HG02885 (cell line): Measurements from ENCODE around the gene CCDC107.
"Not testable (repeated sequence)": the region's sequence is repeated elsewhere in the genome, so short reads cannot be mapped to it uniquely, and the experiment has no call there.

Experiments used
- ATAC-seq: cut with Tn5 transposase; IDR thresholded peaks from one replicate; pipeline ENCODE4 v1.9.1; 2021; ENCODE audit warnings: mild to moderate bottlenecking; ENCODE audit not compliant: unreplicated experiment, poor library complexity

The CCDC107 gene, protein sequence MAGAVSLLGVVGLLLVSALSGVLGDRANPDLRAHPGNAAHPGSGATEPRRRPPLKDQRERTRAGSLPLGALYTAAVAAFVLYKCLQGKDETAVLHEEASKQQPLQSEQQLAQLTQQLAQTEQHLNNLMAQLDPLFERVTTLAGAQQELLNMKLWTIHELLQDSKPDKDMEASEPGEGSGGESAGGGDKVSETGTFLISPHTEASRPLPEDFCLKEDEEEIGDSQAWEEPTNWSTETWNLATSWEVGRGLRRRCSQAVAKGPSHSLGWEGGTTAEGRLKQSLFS

DNA sequence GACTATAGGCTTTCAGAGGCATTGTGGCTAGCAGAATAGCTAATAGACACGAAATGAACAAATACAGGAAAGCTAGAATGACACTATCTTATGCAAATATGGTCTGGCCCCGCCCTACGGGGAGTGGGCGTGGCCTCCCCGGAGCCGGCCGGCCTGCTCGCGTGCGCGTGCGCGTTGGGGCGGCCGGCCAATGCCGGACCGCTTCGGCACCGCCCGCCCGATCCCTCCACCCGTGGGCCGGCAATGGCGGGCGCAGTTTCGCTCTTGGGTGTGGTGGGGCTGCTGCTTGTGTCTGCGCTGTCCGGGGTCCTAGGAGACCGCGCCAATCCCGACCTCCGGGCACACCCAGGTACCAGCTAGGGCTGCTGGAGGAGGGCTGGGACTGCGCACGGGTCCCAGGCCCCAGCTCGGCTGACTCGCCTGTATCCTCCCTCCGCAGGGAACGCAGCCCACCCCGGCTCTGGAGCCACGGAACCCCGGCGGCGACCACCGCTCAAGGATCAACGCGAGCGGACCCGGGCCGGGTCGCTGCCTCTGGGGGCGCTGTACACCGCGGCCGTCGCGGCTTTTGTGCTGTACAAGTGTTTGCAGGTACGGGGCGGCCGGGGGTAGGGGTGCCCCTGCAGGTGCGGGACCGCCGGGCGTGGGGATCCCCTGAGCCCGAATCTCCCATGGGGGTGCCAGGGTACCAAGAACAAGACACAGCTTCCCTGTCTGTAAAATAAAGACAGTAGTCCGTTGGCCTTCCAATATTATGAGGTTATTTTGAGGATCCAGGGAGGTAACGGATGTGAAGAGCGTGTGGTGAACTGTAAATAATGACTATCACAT, at the start of gene CCDC107:
Gene CCDC107, plus strand, starts transcription at position 156 of the 831 bp plus-strand sequence. Its CDS starts 88 bp downstream, at position 244.
- ATAC-seq, result peak; percentile 72

DNA sequence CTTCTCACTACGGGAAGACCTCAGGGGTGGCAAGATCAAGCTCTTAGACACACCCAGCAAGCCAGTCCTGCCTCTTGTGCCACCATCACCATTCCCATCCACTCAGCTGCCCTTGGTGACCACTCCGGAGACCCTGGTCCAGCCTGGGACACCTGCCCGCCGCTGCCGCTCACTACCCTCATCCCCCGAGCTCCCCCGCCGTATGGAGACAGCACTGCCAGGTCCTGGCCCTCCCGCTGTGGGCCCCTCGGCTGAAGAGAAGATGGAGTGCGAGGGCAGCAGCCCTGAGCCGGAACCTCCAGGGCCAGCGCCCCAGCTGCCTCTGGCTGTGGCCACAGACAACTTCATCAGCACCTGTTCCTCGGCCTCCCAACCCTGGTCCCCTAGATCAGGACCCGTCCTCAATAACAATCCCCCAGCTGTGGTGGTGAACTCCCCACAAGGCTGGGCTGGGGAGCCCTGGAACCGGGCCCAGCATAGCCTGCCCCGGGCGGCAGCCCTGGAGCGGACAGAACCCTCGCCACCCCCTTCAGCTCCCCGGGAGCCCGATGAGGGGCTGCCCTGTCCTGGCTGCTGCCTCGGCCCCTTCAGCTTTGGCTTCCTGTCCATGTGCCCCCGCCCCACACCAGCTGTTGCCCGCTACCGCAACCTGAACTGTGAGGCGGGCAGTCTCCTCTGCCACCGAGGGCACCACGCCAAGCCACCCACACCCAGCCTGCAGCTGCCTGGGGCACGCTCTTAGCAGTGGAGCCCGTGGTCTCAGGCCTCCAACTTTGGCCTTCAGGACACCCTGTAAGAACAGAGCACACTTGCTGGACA, 48.9 kb upstream of the CCDC107 start:
- ATAC-seq, result no peak

GRCh38 chr9:35609820-35610163, 48.3 kb upstream of the CCDC107 start:
- ATAC-seq, result no peak

GRCh38 chr9:35611230-35611797, 46.8 kb upstream of the CCDC107 start:
- no peak for ATAC-seq

DNA sequence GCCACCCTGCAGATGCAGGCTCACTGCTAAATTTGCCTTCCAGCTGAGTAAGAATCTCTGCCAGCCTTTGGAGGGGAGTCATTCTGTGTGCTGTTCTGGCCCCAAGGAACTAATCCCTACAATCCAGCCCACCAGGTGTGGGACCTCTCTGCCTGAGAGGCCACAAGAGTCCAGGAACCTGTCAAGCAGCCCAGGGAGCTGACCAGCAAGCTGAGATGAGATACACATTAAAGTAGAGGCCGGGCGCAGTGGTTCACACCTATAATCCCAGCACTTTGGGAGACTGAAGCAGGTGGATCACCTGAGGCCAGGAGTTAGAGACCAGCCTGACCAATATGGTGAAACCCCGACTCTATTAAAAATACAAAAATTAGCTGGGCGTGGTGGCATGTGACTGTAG, 46.0 kb upstream of the CCDC107 start:
- ATAC-seq, result not testable (repeated sequence)

GRCh38 chr9:35612843-35613242, 45.2 kb upstream of the CCDC107 start:
- ATAC-seq, result no peak

- ATAC-seq, result no peak
Observed at GRCh38 chr9:35615981-35616680, 42.0 kb upstream of the CCDC107 start.

GRCh38 chr9:35616681-35617459, 41.2 kb upstream of the CCDC107 start:
- ATAC-seq, result peak; percentile 67

GRCh38 chr9:35617548-35617947, 40.5 kb upstream of the CCDC107 start:
- no peak for ATAC-seq

GRCh38 chr9:35618325-35618727, 39.8 kb upstream of the CCDC107 start, which contains the start of gene CD72:
Gene CD72, minus strand, starts transcription at chr9:35618413. Its CDS starts 110 bp downstream, at chr9:35618303.
- ATAC-seq, result no peak

DNA sequence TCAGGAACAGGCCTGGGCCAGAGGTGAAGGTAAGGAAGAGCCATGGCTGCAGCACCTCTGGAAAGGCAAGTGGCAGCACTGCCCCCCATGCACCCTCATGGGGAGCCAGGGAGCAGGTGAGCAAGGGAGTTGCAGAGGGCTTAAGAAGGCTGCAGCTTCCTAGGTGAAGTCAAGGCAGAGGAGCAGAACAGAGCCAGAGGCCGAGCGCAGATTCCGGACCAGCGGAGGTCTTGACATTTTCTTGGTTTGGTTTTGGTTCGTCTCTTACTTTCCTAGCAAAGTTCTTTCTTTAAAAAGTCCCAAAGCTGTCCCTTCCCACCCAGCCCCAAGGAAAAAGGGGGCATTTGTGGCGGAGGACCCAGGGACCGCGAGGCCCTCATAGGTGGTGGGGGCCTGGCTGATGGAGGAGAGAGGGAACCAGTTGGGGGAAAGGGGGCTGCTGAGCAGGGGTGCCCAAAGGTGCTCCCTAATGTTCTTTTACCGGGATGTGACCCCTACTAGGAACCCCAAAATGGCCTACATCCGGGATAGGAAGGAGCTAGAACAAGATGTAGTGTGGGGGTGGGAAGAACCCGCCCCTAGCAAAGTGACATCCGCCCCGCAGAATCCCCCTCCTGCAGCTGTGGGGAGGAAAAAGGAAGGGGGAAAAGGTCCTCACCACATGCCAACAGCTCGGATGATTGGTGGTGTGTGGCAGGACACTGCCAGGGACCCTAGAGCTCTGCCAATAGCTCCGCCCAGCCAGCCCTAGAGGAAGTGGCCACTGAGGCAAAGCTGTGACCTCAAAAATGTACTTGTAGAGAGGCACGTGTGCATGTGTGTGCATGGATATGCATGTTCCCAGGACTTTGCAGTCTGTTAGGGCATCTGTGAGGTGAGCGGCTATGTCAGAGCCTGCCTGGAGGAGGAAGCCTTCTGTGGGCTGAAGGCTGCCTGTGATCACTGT, 39.0 kb upstream of the CCDC107 start:
- peak; percentile 32 for ATAC-seq

GRCh38 chr9:35619800-35620158, 38.3 kb upstream of the CCDC107 start:
- peak; percentile 58 for ATAC-seq

DNA sequence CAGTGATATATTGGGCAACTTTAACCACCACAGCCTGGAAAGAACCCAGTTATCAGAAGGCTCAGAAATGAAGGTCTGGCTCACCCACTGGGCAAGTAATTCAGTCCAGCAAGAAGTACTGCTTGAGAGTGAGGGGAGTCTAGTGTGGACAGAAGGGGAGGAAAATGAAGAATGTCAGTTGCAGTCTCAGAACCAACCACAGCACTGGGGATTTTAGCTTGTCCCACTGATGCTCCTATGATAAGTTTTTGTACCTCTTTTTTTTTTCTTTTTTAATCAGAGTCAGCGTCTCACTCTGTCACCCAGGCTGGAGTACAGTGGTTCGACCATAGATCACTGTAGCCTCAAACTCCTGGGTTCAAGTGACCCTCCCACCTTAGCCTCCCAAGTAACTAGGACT, 30.5 kb upstream of the CCDC107 start:
- no peak for ATAC-seq

DNA sequence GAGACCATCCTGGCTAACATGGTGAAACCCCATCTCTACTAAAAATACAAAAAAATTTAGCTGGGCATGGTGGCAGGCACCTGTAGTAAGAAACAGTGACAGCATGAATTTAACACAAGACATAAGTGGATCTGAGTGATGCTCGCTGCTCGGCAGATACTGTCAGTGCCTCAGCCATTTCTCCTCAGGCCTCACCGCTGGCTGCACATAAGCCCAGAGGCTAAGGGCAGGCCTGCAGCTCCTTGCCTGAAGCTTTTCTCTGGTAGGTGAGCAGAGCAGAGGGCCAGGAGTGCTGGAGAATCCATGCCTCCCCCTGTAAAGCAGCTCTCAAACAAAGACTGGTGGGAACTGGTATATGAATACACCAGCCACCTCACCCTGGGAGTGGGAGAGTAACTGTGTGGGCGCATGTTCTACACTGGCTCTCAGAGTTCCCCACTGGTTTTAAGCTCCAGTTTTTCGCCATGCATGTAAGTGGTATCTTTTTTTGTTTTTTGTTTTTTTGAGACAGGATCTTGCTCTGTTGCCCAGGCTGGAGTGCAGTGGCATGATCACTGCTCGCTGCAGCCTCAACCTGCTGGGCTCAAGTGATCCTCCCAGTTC, 29.6 kb upstream of the CCDC107 start:
- ATAC-seq, result no peak

DNA sequence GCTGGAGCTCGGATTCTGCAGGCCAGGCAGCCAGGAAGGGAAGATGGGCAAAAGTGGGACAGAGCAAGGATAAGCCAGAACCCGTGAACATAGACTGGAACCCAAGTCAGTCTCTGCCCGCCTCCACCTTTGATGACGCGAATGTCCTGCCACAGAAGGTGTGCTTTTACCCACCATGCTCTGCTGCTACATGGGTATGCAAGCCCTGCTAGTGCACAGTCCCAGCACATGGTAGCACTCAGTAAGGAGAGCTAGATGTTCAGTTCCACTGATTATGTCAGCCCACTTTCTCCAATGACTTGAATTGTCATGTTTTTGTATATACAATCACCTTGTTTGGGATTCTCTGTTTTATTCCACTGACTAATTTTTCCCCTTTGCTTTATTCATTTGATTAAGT, 28.5 kb upstream of the CCDC107 start:
- no peak for ATAC-seq

DNA sequence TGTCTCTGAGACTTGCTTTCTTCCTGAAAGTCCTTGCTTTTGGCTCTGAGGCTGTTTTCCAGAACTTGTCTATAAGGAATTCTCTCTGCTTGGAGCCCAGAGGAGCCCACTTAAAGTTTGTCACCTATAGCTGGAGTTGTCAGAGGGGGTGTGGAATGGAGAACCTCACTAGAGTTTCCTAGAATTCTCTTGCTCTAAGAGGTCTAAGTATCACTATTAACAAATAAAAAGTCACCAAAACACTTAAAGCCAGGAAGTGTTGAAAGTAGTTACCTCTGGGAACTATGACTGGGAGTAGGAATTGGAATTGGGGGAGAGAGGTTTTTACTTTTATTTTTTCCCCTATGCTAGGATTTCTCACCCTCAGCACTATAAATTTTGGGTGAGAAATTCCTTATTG, 22.4 kb upstream of the CCDC107 start:
- no peak for ATAC-seq

GRCh38 chr9:35636135-35636876, 21.8 kb upstream of the CCDC107 start:
- no peak for ATAC-seq
